ENCODE results near the gene EMC1.
"Not testable (repeated sequence)": the region's sequence is repeated elsewhere in the genome, so short reads cannot be mapped to it uniquely, and the experiment has no call there.

EMC1 gene

DNA sequence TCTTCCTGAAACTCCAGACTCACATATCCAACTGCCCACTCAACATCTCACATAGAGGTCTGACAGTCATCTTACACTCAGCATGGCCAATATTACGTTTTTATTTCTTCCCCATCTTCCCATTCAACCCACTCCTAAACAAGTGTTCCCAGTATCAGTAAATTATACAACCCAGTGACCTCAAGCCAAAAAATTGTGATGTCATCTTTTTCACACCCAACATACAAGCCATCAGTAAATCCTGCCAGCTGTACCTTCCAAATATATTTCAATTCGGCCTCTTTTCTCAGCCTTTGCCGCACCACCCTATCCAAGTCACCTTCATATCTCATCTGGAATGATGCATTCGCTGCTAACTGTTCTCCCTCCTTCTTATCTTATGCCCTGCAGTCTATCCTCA lies 60.9 kb downstream of the EMC1 start:
- no peak for DNase-seq (ENCODE audit: low spot score)

DNA sequence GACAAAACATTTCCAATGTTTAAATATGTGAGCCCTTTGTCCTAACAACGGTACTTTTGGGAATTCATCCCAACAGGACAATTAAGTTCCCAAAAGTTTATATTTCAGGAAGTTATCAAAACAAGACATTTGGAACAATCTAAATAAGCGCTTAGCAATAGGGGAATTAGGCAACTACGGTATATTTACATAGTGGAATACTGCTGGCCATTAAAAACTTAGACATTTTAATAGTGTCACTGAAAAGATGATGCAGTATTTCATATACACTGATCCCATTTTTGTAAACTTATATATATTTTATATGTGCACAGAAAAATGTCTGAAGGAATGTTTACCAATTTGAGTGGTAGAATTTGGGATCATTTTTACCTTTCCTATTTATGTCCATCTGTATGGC lies 62.1 kb downstream of the EMC1 start:
- no peak for DNase-seq (ENCODE audit: low spot score)

GRCh38 chr1:19187852-19188251 lies 63.5 kb downstream of the EMC1 start:
- no peak for DNase-seq (ENCODE audit: low spot score)

- DNase-seq (ENCODE audit: low spot score): no peak
Measured at GRCh38 chr1:19186001-19186400, 65.3 kb downstream of the EMC1 start.

GRCh38 chr1:19182223-19182622 lies 69.1 kb downstream of the EMC1 start:
- DNase-seq (ENCODE audit: low spot score): no peak

DNA sequence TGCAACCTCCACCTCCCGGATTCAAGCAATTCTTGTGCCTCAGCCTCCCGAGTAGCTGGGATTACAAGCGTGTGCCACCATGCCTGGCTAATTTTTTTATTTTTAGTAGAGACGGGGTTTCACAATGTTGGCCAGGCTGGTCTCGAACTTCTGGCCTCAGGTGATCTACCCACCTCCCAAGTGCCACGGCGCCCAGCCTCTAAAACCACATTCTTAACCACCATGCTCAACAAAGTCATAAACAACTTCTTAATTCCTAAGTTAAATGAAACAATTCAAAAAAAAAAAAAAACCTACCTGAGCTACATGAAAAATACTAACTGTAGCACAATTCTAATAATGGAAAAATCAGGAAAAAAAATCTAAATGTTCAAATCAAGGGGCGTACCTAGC lies 71.1 kb downstream of the EMC1 start:
- not testable (repeated sequence) for DNase-seq (ENCODE audit: low spot score)

- peak; percentile 49 for DNase-seq (ENCODE audit: low spot score)
Measured at GRCh38 chr1:19179597-19180264, 71.6 kb downstream of the EMC1 start.

- DNase-seq (ENCODE audit: low spot score): no peak
Measured at GRCh38 chr1:19178734-19179398, 72.5 kb downstream of the EMC1 start.

GRCh38 chr1:19177811-19178210 lies 73.5 kb downstream of the EMC1 start:
- DNase-seq (ENCODE audit: low spot score): no peak

GRCh38 chr1:19169642-19170041 lies 81.7 kb downstream of the EMC1 start:
- DNase-seq (ENCODE audit: low spot score): peak; percentile 16

GRCh38 chr1:19167140-19167539 lies 84.2 kb downstream of the EMC1 start:
- DNase-seq (ENCODE audit: low spot score): no peak

GRCh38 chr1:19166066-19166465 lies 85.3 kb downstream of the EMC1 start:
- DNase-seq (ENCODE audit: low spot score): no peak

All from NAMALWA (cell line).